Spleen (tissue), 11 donors: ENCODE results near the gene HOXB2. TPM values are rescaled to one million over a fixed set of nuclear protein-coding genes. Genes with fewer than 3 reads are reported as not detected.

Experiments
- DNase-seq: peaks from one replicate; pipeline ENCODE4 v3.0.0-alpha.2; 2020
- H3K27ac ChIP-seq, 8 donors: fragments of 200-600 bp; sonication (generic) in 7 of 8; 1 replicate in 4 of 8; 2 replicates in 4 of 8; pipeline versions ENCODE4 v1.5.0 to v1.8.0; 2016 to 2021; ENCODE audit warnings: inconsistent platforms in 4 of 8, mild to moderate bottlenecking in 4 of 8, moderate library complexity in 1 of 8
- H3K27me3 ChIP-seq, 7 donors: fragments of 200-600 bp; sonication (generic) in 6 of 7; replicated peaks in 1 of 7; 1 replicate in 4 of 7; 2 replicates in 3 of 7; pipeline versions ENCODE4 v1.5.0 to v1.8.0; 2016 to 2021; ENCODE audit warnings: inconsistent platforms in 3 of 7, mild to moderate bottlenecking in 1 of 7
- H3K36me3 ChIP-seq, 6 donors: fragments of 200-600 bp; sonication (generic) in 5 of 6; 1 replicate in 4 of 6; 2 replicates in 2 of 6; pipeline versions ENCODE4 v1.5.0 to v1.8.0; 2016 to 2021; ENCODE audit warnings: inconsistent platforms in 2 of 6
- H3K4me1 ChIP-seq, 6 donors: fragments of 200-600 bp; sonication (generic) in 5 of 6; 1 replicate in 3 of 6; 2 replicates in 3 of 6; pipeline versions ENCODE4 v1.5.0 to v1.8.0; 2016 to 2021; ENCODE audit warnings: inconsistent platforms in 3 of 6
- H3K4me3 ChIP-seq, 8 donors: fragments of 200-600 bp; sonication (generic) in 7 of 8; 1 replicate in 4 of 8; 2 replicates in 4 of 8; pipeline versions ENCODE4 v1.5.0 to v1.8.0; 2016 to 2021; ENCODE audit warnings: inconsistent platforms in 4 of 8, mild to moderate bottlenecking in 4 of 8, moderate library complexity in 2 of 8
- H3K9me3 ChIP-seq, 8 donors: fragments of 200-600 bp; sonication (generic) in 7 of 8; 1 replicate in 4 of 8; 2 replicates in 4 of 8; pipeline versions ENCODE4 v1.5.0 to v1.8.0; 2016 to 2021; ENCODE audit warnings: inconsistent platforms in 4 of 8
- CTCF ChIP-seq, 11 experiments: fragments of 200-600 bp in 7 of 11; fragments of 450-650 bp in 4 of 11; sonication (generic) in 4 of 11; IDR thresholded peaks in 8 of 11; conservative IDR thresholded peaks in 3 of 11; 1 replicate in 7 of 11; 2 replicates in 4 of 11; pipeline versions ENCODE4 v1.4.0 to v1.8.0; 2016 to 2021; ENCODE audit warnings: antibody characterized with exemption in 11 of 11, inconsistent platforms in 4 of 11, mild to moderate bottlenecking in 1 of 11
- POLR2A ChIP-seq, 3 donors: fragments of 450-650 bp; IDR thresholded peaks; one replicate each; pipeline ENCODE4 v1.5.1; 2017; ENCODE audit warnings: antibody characterized with exemption in 3 of 3, mild to moderate bottlenecking in 1 of 3
- POLR2AphosphoS5 ChIP-seq, 3 donors: sonication (generic); formaldehyde crosslinking; IDR thresholded peaks; one replicate each; pipeline ENCODE4 v1.5.1; 2017; ENCODE audit warnings: antibody characterized with exemption in 3 of 3
- WGBS, 5 donors: extraction: QIAGEN DNeasy Blood & Tissue Kit in 3 of 5; methylation state at CpG; one replicate each; pipeline versions ENCODE4 v1.1.5 to v1.1.7; 2013 to 2018; 5-methylcytosine and 5-hydroxymethylcytosine counted together
- intact Hi-C: fragments of 100-400 bp; cut with DNase I; formaldehyde crosslinking; loops from one replicate; pipeline ENCODE4 v1.15.0; 2023; ENCODE audit warnings: low total_unique reads
- polyA plus RNA-seq, 3 donors: library from polyadenylated mRNA; stranded (reverse); fragments of 200-250 nt; gene quantifications; one replicate each; pipeline ENCODE4 v1.2.1, GENCODE V29; 2013
- total RNA-seq, 7 donors: library from RNA; depleted of rRNA in 3 of 7; stranded (reverse); fragments of >200 nt in 3 of 7; fragmentation: NEBNext Ultra II Directional in 4 of 7; extraction: Animal tissue kit (Norgen Biotek cat#: 25700) in 4 of 7; gene quantifications; one replicate each; pipeline versions ENCODE4 v1.1.0 to v1.2.1, GENCODE V29; 2016 to 2021
- donor health status: healthy with polysubstance abuse.
- donor health status: DM: no; HTN: no; CAD: no; lungs with moderate emphysema.
- donor health status: DM: no; HTN: no; CAD: no.
- donor health status: Bipolar disorder and iron deficiency.
- donor health status: healthy.
- donor health status: DM: no; HTN: no; CAD: no.
- donor health status: DM: yes; HTN: yes; CAD: no.

HOXB2 gene
- total and polyA plus RNA-seq, 10 donors: 5.9 to 21.9 (median 8.8) TPM

DNA sequence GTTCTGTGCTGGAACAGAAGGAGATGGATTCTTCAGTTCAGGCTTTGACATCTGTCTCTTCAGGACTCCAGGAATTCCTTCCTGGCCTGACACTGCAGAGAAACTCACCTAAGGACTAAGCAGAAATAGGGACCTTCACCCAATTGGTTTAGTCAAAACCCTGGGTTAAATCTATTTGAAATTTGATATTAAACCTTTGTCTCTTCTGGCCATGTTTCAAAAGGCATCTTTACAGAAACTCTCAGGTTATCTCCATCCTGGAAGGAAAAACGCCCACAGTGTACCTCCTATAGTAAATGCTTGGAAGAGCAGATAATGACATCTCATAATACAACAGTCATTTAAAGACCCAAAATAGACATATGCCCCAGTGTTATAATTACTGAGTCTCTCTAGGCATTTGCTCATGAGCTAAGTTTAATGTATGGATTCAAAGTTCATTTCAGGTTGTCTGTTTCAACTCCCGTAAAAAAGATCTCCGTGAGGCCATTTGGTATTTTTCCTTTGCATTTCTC lies 38.9 kb upstream of the HOXB2 start:
- H3K36me3 ChIP-seq: no peaks in the 10 kb centered on the region
- H3K27me3 ChIP-seq: peaks cover 2 to 100% (median 80%) of the 10 kb centered on the region in 7 donors
- peak overlapping the region in 4 of 8 donors; percentile 84 to 89 (median 86) for H3K27ac ChIP-seq
- intact Hi-C loops: no loop called here
- no peak overlapping the region for H3K4me3 ChIP-seq
- no peak for TF ChIP-seq CTCF (IDR thresholded peaks at IDR 0.05 in 8 of 11, conservative IDR thresholded peaks at IDR 0.05 in 3 of 11)
- TF ChIP-seq POLR2AphosphoS5 (IDR thresholded peaks at IDR 0.05): no peak
- TF ChIP-seq POLR2A (IDR thresholded peaks at IDR 0.05): no peak
- peaks cover 21 to 96% (median 65%) of the 10 kb centered on the region in 6 donors for H3K4me1 ChIP-seq
- WGBS, 5 donors: 82 to 90% (median 87%) methylated on average over 3 of the region's 3 CpGs
- no peak for DNase-seq
- no peaks in the 10 kb centered on the region for H3K9me3 ChIP-seq

- intact Hi-C loops: no loop called here
- Histone ChIP-seq H3K27ac (peak overlapping the region in 6 of 8 donors; percentile 78 to 89 (median 86)), H3K27me3 (peaks cover 2 to 100% (median 82%) of the 10 kb centered on the region in 7 donors), H3K4me1 (peaks cover 21 to 97% (median 66%) of the 10 kb centered on the region in 6 donors), H3K36me3 (no peaks in the 10 kb centered on the region), H3K9me3 (no peaks in the 10 kb centered on the region), H3K4me3 (peak overlapping the region in 4 of 8 donors; percentile 42 to 66 (median 49))
- no peak for DNase-seq
- TF ChIP-seq POLR2AphosphoS5 (IDR thresholded peaks at IDR 0.05) (no peak), POLR2A (IDR thresholded peaks at IDR 0.05) (no peak), CTCF (IDR thresholded peaks at IDR 0.05 in 8 of 11, conservative IDR thresholded peaks at IDR 0.05 in 3 of 11) (no peak)
- 29 to 40% (median 34%) methylated on average over 7 of the region's 7 CpGs for WGBS, 5 donors
These were observed 37.8 kb upstream of the HOXB2 start for GRCh38 chr17:48582750-48583069.

- Histone ChIP-seq H3K4me1 (peaks cover 12 to 96% (median 62%) of the 10 kb centered on the region in 6 donors), H3K36me3 (no peaks in the 10 kb centered on the region), H3K4me3 (peak overlapping the region in 2 of 8 donors; percentile 15 to 66), H3K27me3 (peaks cover 2 to 97% (median 79%) of the 10 kb centered on the region in 7 donors), H3K9me3 (no peaks in the 10 kb centered on the region), H3K27ac (peak overlapping the region in 6 of 8 donors; percentile 61 to 89 (median 84))
- no peak for DNase-seq
- no peak for TF ChIP-seq POLR2A (IDR thresholded peaks at IDR 0.05)
- no peak for TF ChIP-seq CTCF (IDR thresholded peaks at IDR 0.05 in 8 of 11, conservative IDR thresholded peaks at IDR 0.05 in 3 of 11)
- TF ChIP-seq POLR2AphosphoS5 (IDR thresholded peaks at IDR 0.05): no peak
- WGBS, 5 donors: 43 to 56% (median 49%) methylated on average over 26 of the region's 26 CpGs
- intact Hi-C loops: no loop called here
These were observed 35.0 kb upstream of the HOXB2 start for GRCh38 chr17:48579760-48580554.

- H3K27me3 ChIP-seq: peaks cover 2 to 95% (median 77%) of the 10 kb centered on the region in 7 donors
- H3K27ac ChIP-seq: peak overlapping the region in 7 of 8 donors; percentile 36 to 89 (median 83)
- no peak for DNase-seq
- TF ChIP-seq POLR2AphosphoS5 (IDR thresholded peaks at IDR 0.05) (no peak), POLR2A (IDR thresholded peaks at IDR 0.05) (no peak), CTCF (IDR thresholded peaks at IDR 0.05 in 8 of 11, conservative IDR thresholded peaks at IDR 0.05 in 3 of 11) (no peak)
- WGBS, 5 donors: 30 to 46% (median 40%) methylated on average over 7 of the region's 7 CpGs
- H3K36me3 ChIP-seq: no peaks in the 10 kb centered on the region
- H3K4me1 ChIP-seq: peaks cover 11 to 90% (median 60%) of the 10 kb centered on the region in 6 donors
- H3K4me3 ChIP-seq: peak overlapping the region in 5 of 8 donors; percentile 55 to 85 (median 64)
- no peaks in the 10 kb centered on the region for H3K9me3 ChIP-seq
- intact Hi-C loops: no loop called here
These were observed 34.5 kb upstream of the HOXB2 start for GRCh38 chr17:48579471-48579759.
